GM19043 (cell line): ENCODE results near the gene BCKDHB.
"Not testable (repeated sequence)": the region's sequence is repeated elsewhere in the genome, so short reads cannot be mapped to it uniquely, and the experiment has no call there.

ENCODE experiments used
- ATAC-seq: cut with Tn5 transposase; IDR thresholded peaks from one replicate; pipeline ENCODE4 v1.9.1; 2021; ENCODE audit warnings: low read depth; ENCODE audit not compliant: unreplicated experiment

The BCKDHB gene

DNA sequence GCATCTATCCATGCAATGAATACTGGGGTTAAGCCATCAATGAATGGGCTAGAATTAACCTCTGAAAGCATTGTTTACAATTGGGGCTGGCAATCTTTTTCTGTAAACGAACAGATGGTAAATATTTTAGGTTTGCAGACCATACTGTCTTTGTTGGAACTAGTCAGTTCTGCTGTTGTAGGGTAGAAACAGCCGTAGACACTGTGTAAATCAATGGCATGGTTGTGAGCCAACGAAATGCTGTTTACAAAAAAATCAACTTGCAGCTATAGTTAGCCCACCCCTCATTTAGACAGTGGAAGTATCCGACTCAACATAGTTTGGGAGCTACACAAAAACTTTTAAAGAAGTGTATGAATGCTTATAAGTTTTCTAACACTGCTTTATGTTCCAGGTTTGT is 91.5 kb downstream of the BCKDHB start:
- no peak for ATAC-seq

DNA sequence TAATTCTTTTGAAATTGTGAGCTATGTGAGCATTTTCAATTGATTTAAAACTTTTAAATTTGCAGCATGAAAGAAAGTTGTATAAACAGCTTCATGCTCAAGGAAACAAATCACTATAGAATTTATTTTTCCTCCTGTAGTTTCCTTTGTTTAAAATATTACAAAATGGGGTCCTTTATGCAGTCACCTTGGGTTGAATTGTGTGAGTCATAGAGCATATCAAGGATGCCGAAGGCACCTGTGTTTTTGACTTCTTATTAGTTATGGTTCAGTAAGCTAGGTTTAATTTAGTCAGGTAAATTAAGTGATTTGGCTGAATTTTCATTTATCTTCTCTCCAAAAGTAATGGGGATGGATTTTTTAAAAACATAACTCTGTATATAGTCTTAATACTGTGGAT is 96.8 kb downstream of the BCKDHB start:
- no peak for ATAC-seq

GRCh38 chr6:80205404-80205803 is 98.9 kb downstream of the BCKDHB start:
- ATAC-seq = no peak

DNA sequence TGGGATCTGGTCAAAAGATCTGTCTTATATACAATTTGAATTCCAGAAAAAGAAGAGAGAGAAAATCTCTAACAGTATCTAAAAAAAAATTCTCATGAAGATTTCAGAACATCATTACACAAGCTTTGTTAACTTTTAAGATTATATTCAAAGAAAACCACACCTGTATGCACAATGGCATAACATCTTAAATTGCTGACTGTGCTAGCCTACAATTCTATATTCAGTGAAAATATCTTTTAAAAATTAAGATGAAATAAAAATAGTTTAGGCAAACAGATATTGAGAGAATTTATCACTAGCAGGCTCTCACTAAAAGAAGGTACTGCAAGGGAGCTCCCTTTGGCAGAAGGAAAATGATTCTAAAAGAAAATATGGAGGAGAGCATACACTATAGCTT is 100.3 kb downstream of the BCKDHB start:
- ATAC-seq = no peak

DNA sequence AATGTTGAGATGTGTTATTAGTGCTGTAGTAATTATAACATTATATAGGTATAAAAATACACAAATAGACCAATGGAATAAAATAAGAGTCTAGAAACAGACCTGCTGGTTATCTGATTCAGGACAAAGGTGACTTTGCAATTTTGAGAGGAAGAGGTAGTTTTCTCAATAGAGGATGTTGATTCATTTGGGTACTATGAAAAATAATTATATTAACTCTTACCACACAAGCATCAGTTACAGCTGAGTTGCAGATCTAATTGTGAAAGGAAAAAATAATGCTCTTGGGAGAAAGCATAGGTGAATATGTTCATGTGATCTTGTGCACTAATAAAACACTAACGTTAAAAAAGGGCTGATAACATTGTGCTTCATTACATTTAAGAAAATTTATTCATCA is 103.0 kb downstream of the BCKDHB start:
- no peak for ATAC-seq

GRCh38 chr6:80210618-80211017 is 104.1 kb downstream of the BCKDHB start:
- ATAC-seq = no peak

DNA sequence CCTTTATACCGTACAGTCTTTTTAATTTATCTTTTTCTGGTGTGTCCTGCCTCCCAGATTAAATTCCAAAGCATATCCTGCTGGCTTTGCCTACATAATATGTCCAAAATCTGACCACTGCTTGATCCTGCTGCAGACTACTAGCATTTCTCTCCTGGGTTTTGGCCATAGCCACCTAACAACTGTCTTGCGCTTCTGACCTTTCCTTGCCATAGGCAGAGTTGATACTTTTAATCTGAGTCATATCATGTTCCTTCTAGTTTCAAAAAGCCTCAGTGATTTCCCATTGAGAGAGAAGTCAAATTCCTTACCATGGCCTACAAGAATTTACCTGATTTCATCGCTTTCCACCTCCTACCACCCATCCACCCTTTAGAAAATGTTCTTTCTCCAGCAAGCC is 104.8 kb downstream of the BCKDHB start:
- ATAC-seq = no peak

DNA sequence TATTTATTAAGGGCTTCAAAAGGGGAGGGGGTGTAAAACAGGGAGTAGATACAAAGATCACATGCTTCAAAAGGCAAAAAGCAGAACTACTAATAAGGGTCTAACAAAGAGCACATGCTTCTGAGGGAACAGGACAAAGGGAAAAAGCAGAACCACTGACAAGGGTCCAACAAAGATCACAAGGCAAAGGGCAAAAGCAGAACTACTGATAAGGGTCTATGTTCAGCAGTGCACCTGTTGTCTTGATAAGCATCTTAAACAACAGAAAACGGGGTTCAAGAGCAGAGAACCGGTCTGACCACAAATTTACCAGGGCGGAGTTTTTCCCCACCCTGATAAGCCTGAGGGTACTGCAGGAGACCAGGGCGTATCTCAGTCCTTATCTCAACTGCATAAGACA is 105.4 kb downstream of the BCKDHB start:
- ATAC-seq = not testable (repeated sequence)

GRCh38 chr6:80214436-80215022 is 108.1 kb downstream of the BCKDHB start:
- peak; percentile 78 for ATAC-seq

DNA sequence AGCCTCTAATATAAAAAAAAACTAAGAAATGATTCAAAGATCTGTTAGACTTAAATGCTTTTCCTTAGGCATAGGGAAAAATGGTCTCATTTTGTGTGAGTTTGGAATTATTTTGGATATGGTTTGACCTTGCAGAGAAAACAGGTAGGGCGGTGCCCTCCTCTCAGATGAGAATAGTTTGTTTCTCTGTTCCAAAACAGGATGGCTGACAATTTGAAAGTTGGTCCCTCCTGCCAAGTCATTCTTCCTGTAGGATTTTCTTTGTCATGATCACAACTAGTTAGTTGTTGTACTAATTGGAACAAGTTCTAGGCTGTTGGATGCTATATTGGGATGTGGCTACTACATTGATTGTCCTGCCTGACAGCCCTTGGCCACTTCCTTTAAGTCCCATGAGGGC is 108.6 kb downstream of the BCKDHB start:
- ATAC-seq = no peak

- ATAC-seq = no peak
Measured at GRCh38 chr6:80217794-80218193, 111.3 kb downstream of the BCKDHB start.

GRCh38 chr6:80223743-80224212 is 117.3 kb downstream of the BCKDHB start:
- ATAC-seq = no peak

DNA sequence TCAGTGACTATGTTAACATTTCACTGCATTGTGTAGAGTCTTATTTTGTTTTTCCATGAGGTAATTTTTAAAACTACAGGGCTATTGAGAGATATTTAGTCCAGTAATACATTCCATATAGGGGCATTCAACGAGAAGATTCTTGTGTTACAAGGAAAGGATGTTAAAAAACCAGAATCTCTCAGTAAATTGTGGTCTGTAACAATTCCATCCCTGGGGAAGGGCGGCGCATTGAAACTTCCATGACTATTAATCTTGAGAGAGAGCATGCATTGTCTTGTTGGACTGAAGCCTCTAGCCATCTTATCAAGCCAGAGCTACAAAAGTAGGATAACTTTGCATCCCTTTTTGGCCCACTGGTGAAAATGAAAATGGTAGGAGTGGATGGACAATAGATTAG is 119.7 kb downstream of the BCKDHB start:
- ATAC-seq = no peak

DNA sequence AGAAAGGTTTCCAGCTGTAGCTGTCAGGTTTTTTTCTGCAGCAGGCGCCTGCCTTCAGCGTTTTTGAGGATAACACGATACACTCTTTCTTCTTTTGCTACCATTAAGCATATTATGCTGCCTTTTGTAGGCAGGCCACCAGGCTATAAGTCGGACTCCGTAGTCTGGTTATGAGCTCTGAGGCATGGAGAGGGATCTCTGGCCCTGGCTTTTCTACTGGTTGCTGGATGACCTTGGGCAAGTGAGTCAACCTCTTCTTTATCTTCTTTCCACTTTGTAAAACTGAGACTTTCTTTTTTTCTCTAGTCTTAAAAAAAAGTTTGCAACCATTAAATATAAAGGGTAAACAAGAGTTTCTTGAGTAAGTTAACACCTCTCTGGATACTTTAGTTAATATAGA is 120.2 kb downstream of the BCKDHB start:
- ATAC-seq = no peak

- ATAC-seq = no peak
Measured at GRCh38 chr6:80227545-80228105, 121.2 kb downstream of the BCKDHB start.

- no peak for ATAC-seq
Measured at GRCh38 chr6:80233262-80233661, 126.8 kb downstream of the BCKDHB start.

DNA sequence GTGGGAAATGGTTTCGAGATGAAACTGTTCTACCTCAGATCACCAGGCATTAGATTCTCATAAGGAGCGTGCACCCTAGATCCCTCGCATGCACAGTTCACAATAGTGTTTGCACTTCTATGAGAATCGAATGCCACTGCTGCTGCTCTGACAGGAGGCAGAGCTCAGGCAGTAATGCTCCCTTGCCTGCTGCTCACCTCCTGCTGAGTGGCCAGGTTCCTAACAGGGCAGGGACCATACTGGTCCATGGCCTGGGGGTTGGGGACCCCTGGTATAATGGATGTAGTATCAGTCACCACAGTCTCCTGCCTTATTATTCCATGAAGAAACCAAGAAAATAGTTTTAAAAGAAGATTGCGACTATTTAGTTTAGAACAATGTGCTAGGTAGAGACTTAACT is 127.5 kb downstream of the BCKDHB start:
- ATAC-seq = no peak

DNA sequence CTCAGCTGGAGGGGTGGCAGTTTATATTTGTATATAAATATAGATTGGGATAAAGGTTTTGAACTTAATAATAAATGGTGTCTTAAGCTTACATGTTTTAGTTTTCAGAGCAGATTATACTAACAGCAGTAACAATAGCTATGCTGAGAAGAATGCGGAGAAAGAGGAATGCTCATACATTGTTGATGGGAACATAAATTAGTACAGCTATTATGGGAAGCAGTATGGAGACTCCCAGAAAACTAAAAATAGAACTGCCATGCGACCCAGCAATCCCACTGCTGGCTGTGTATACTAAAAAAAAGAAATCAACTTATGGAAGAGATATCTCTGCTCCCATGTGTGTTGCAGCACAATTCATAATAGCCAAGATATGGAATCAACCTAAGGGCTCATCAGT is 127.9 kb downstream of the BCKDHB start:
- ATAC-seq = no peak

DNA sequence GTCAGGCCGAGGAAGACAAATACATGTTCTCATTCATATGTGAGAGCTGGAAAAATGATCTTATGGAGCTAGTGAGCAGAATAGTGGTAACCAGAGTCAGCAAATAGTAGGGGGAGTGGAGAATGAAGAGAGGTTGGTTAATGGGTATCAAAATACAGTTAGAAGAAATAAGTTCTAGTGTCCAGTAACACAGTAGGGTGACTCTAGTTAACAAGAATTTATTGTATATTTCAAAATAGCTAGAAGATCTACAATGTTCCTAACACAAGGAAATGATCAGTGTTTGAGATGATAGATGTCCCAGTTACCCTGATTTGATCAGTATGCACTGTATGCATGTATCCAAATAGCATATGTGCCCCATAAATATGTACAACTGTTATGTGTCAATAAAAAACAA is 128.4 kb downstream of the BCKDHB start:
- no peak for ATAC-seq

GRCh38 chr6:80235647-80236046 is 129.2 kb downstream of the BCKDHB start:
- ATAC-seq = no peak

DNA sequence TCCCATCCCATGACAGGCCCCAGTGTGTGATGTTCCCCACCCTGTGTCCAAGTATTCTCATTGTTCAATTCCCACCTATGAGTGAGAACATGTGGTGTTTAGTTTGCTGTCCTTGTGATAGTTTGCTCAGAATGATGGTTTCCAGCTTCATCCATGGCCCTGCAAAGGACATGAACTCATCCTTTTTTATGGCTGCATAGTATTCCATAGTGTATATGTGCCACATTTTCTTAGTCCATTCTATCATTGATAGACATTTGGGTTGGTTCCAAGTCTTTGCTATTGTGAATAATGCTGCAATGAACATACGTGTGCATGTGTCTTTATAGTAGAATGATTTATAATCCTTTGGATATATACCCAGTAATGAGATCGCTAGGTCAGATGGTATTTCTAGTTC is 132.3 kb downstream of the BCKDHB start:
- not testable (repeated sequence) for ATAC-seq

DNA sequence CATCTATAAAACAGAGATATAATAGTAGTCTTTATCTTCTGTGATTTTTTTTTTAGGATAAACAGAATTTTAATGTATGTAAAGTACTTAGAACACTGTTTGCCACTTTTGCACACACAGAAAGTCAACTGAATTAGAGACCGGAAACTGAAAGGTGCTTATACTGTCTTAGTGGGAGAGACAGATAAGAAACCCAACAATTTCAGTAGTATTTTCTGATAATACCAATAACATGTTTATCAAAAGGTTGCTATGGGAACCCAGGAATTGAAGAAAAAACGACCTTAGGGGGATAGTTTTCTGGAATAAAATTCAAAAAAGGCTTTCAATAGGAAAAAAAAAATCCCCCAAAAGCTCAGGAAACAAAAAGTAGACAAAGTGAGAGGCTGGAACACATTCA is 138.6 kb downstream of the BCKDHB start:
- no peak for ATAC-seq

GRCh38 chr6:80249897-80250296 is 143.4 kb downstream of the BCKDHB start:
- no peak for ATAC-seq
